ENCODE measurements around the gene NFATC2IP. TPM values are rescaled to one million over a fixed set of nuclear protein-coding genes. Genes with fewer than 3 reads are reported as not detected.
A peak's percentile ranks its signal among the peaks of the same experiment; 100 is the strongest.

Gene NFATC2IP
- total and polyA plus RNA-seq, 2 of the 13 experiments (the other 11 are each of a cell fraction or from before 2014, with no cell fraction given), result 32.1 to 48.5 TPM

GRCh38 chr16:28950648-28951409, at the start of gene NFATC2IP (continued):
- TF ChIP-seq PBX2 (CRISPR knock-in tag; IDR thresholded peaks at IDR 0.05) (peak; percentile 99), RXRB (CRISPR knock-in tag; IDR thresholded peaks at IDR 0.05; ENCODE audit: borderline replicate concordance) (peak; percentile 10; the same call in 1 of the 2 replicates), MYC (CRISPR knock-in tag; IDR thresholded peaks at IDR 0.05; ENCODE audit: borderline replicate concordance) (peak; percentile 29; the same call in 1 of the 2 replicates), LRRFIP1 (CRISPR knock-in tag; conservative IDR thresholded peaks at IDR 0.05) (no peak), E2F2 (CRISPR knock-in tag; IDR thresholded peaks at IDR 0.05; ENCODE audit: borderline replicate concordance) (no peak), NFKB2 (CRISPR knock-in tag; IDR thresholded peaks at IDR 0.05; ENCODE audit: borderline replicate concordance) (no peak), ZNF772 (CRISPR knock-in tag; IDR thresholded peaks at IDR 0.05) (peak; percentile 18; the same call in 1 of the 2 replicates), GATAD1 (CRISPR knock-in tag; IDR thresholded peaks at IDR 0.05) (peak; percentile 78), ZNF646 (CRISPR knock-in tag; IDR thresholded peaks at IDR 0.05) (no peak), FOXO1 (CRISPR knock-in tag; IDR thresholded peaks at IDR 0.05) (no peak; the same call in 1 of the 2 replicates), ZHX1 (CRISPR knock-in tag; IDR thresholded peaks at IDR 0.05; ENCODE audit: low read depth) (no peak; the same call in 1 of the 2 replicates), ZNF549 (CRISPR knock-in tag; IDR thresholded peaks at IDR 0.05) (no peak), ZNF333 (CRISPR knock-in tag; IDR thresholded peaks at IDR 0.05; ENCODE audit: borderline replicate concordance) (peak; percentile 76; the same call in 1 of the 2 replicates)

Data from HepG2 (cell line).